Lower lobe of right lung (tissue), 2 donors: ENCODE data around the gene MCTP2. TPM values are rescaled to one million over a fixed set of nuclear protein-coding genes. Genes with fewer than 3 reads are reported as not detected.

Experiments used
- ATAC-seq, 2 donors: fragments of 200-7000 bp; cut with Tn5 transposase; one replicate each; pipeline ENCODE4 v1.9.1; 2020 to 2022; ENCODE audit warnings: mild to moderate bottlenecking in 2 of 2, moderate library complexity in 2 of 2
- DNase-seq: peaks from one replicate; pipeline ENCODE4 v3.0.0-alpha.2; 2020
- H3K27ac ChIP-seq: fragments of 200-600 bp; one replicate; pipeline ENCODE4 v1.8.0; 2022
- H3K27me3 ChIP-seq: fragments of 200-600 bp; one replicate; pipeline ENCODE4 v1.8.0; 2022; ENCODE audit warnings: low read depth
- H3K36me3 ChIP-seq: fragments of 200-600 bp; one replicate; pipeline ENCODE4 v1.8.0; 2022; ENCODE audit warnings: mild to moderate bottlenecking
- H3K4me1 ChIP-seq: fragments of 200-600 bp; one replicate; pipeline ENCODE4 v1.8.0; 2022
- H3K4me3 ChIP-seq: fragments of 200-600 bp; one replicate; pipeline ENCODE4 v1.8.0; 2022; ENCODE audit warnings: mild to moderate bottlenecking
- H3K9me3 ChIP-seq: fragments of 200-600 bp; one replicate; pipeline ENCODE4 v1.8.0; 2022
- CTCF ChIP-seq: fragments of 200-600 bp; IDR thresholded peaks from one replicate; pipeline ENCODE4 v1.8.0; 2022; ENCODE audit warnings: antibody characterized with exemption, mild to moderate bottlenecking
- intact Hi-C: fragments of 100-400 bp; cut with DNase I; formaldehyde crosslinking; loops from one replicate; pipeline ENCODE4 v1.11.0; 2022
- total RNA-seq: library from RNA; stranded (reverse); fragmentation: NEBNext Ultra II Directional; extraction: Animal tissue kit (Norgen Biotek cat#: 25700); gene quantifications from one replicate; pipeline ENCODE4 v1.2.1, GENCODE V29; 2021
- donor health status: DM: no; HTN: yes; CAD: no; lungs with severe emphysema.

The MCTP2 gene
- total RNA-seq, 1 donor from 2014 or later, result 36.1 TPM

DNA sequence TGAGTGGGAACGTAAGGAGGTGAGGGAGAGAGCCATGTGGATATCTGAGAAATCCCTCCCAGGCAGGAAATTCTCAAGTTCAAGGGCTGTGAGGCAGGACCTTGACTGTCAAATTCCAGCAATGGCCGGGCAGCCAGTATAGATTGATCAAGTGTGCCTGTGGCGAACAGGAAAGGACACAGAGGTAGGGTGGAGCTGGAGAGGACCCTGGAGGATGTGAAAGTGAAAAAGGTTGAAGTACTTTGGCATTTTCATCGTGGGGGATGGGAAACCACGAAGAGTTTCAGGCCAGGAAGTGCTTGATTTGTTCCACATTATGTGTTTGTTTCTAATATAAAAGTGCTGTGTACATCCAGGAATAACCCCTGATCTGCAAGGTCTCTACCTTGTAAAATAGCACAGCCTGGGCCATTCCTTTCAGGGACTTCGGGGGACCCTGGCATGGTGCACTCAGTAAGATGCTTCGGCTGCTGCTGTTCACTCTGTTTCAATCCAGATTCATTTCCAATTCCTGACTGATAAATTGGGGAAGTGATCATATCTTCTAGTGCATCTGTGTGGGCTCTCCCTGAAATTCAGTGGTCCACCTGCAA lies 156.6 kb downstream of the MCTP2 start:
- DNase-seq, result no peak
- intact Hi-C loops, result no loop called here
- Histone ChIP-seq H3K4me3 (no peak overlapping the region), H3K4me1 (peaks cover 17% of the 10 kb centered on the region), H3K27me3 (no peaks in the 10 kb centered on the region), H3K27ac (peak overlapping the region; percentile 52), H3K9me3 (no peaks in the 10 kb centered on the region), H3K36me3 (peaks cover 4% of the 10 kb centered on the region)
- ATAC-seq, result peak; percentile 21 to 69
- no peak for TF ChIP-seq CTCF

DNA sequence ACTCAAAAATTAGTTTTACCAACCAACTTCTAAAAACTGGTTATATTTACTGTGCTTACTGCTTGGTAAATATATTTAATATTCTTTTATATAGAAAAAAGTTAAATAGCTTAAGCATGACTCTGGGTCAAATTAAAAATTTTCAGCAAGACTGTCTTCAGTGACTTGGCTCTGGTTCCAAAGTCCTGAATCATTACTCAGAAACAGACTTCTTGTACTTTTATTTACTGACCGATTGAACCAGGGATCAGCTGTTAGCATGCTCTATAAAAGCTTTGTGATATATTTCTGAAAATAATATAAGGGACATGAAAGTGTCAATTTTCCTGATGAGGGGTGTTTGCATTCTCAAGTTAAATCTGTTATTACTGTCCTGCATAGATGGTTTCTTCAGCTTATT lies 164.3 kb downstream of the MCTP2 start:
- H3K27me3 ChIP-seq, result no peaks in the 10 kb centered on the region
- peaks cover 22% of the 10 kb centered on the region for H3K4me1 ChIP-seq
- intact Hi-C loops, result no loop called here
- H3K36me3 ChIP-seq, result peaks cover 11% of the 10 kb centered on the region
- H3K27ac ChIP-seq, result no peak overlapping the region
- ATAC-seq (no peak), DNase-seq (no peak)
- H3K9me3 ChIP-seq, result no peaks in the 10 kb centered on the region
- no peak for TF ChIP-seq CTCF
- H3K4me3 ChIP-seq, result no peak overlapping the region

DNA sequence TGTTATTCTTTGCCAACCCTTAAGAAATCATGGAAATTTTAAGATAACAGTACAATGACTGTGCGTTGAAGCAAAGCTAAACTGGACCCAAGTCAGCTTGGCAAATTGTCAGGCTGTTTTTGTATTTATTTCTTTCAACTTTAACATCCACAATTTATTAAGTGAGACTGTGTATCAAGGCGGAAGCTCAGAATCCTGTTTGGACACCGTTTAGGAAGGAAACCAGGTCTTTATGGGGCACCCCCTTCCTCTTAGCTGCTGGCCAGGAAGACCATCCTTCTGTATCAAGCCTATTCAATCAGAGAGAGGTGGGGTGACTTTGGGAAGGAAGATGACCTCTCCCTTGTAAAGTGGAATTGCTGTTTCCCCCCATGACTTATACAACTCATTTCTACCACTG lies 166.0 kb downstream of the MCTP2 start:
- intact Hi-C loops, result no loop called here
- Histone ChIP-seq H3K27ac (no peak overlapping the region), H3K9me3 (no peaks in the 10 kb centered on the region), H3K4me3 (no peak overlapping the region), H3K27me3 (no peaks in the 10 kb centered on the region), H3K36me3 (peaks cover 22% of the 10 kb centered on the region), H3K4me1 (peaks cover 22% of the 10 kb centered on the region)
- DNase-seq (no peak), ATAC-seq (peak in 1 of 2 donors; percentile 46)
- no peak for TF ChIP-seq CTCF

DNA sequence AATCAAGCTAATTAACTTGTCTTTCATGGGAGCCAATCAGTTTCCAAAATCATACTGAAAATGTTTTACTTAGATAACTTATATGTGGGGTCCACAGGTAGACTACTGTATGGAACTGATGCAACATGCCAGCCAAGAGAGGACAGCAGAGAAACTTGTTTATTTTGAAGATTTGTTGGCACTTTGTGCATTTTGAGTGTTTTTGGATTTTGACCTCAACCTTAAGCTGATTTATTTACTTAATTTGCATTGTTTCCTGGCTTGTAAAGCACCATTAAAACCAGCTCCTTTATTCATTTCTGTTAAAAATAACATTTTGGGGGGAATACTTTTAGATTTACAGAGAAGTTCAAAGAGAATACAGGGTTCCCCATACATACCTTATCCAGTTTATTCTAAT lies 166.6 kb downstream of the MCTP2 start:
- DNase-seq (no peak), ATAC-seq (no peak)
- H3K4me3 ChIP-seq, result no peak overlapping the region
- H3K27me3 ChIP-seq, result no peaks in the 10 kb centered on the region
- H3K36me3 ChIP-seq, result peaks cover 28% of the 10 kb centered on the region
- no peak for TF ChIP-seq CTCF
- H3K27ac ChIP-seq, result no peak overlapping the region
- H3K9me3 ChIP-seq, result no peaks in the 10 kb centered on the region
- intact Hi-C loops, result no loop called here
- H3K4me1 ChIP-seq, result peaks cover 22% of the 10 kb centered on the region

- ATAC-seq, result no peak
- no peak for TF ChIP-seq CTCF
- H3K27me3 ChIP-seq, result no peaks in the 10 kb centered on the region
- H3K9me3 ChIP-seq, result no peaks in the 10 kb centered on the region
- peaks cover 21% of the 10 kb centered on the region for H3K4me1 ChIP-seq
- H3K27ac ChIP-seq, result peak overlapping the region; percentile 1
- peaks cover 35% of the 10 kb centered on the region for H3K36me3 ChIP-seq
- no peak overlapping the region for H3K4me3 ChIP-seq
- intact Hi-C loops, result no loop called here
- no peak for DNase-seq
These were observed 169.4 kb downstream of the MCTP2 start for GRCh38 chr15:94400526-94401298.
